Osteoblast (primary cell): ENCODE results near the gene ZEB2. TPM values are rescaled to one million over a fixed set of nuclear protein-coding genes. Genes with fewer than 3 reads are reported as not detected.

Source experiments
- DNase-seq: peaks from one replicate; pipeline ENCODE4 v3.0.0; 2011; ENCODE audit warnings: low spot score, mixed read lengths; ENCODE audit not compliant: insufficient read length; ENCODE audit errors: missing footprints
- H2AFZ ChIP-seq: 2 replicates; pipeline ENCODE4 v1.6.0; 2011; ENCODE audit warnings: mild to moderate bottlenecking, low read length
- H3K27ac ChIP-seq: 2 replicates; pipeline ENCODE4 v1.5.1; 2011; ENCODE audit warnings: mild to moderate bottlenecking, low read depth, low read length, moderate library complexity
- H3K27me3 ChIP-seq: 2 replicates; pipeline ENCODE4 v1.6.0; 2012; ENCODE audit warnings: mild to moderate bottlenecking, control low read depth, inconsistent platforms, low read length, moderate library complexity; ENCODE audit not compliant: insufficient read depth
- H3K36me3 ChIP-seq: 2 replicates; pipeline ENCODE4 v1.5.1; 2011; ENCODE audit warnings: mild to moderate bottlenecking, low read length, control low read depth, moderate library complexity; ENCODE audit not compliant: insufficient read depth
- H3K4me1 ChIP-seq: 2 replicates; pipeline ENCODE4 v1.5.1; 2011; ENCODE audit warnings: mild to moderate bottlenecking, low read length, control low read depth, moderate library complexity; ENCODE audit not compliant: insufficient read depth
- H3K4me2 ChIP-seq: 2 replicates; pipeline ENCODE4 v1.6.0; 2011; ENCODE audit warnings: mild to moderate bottlenecking, low read length; ENCODE audit not compliant: insufficient read depth
- H3K4me3 ChIP-seq: fragments of 200-600 bp; sonication (generic); 3 replicates; pipeline ENCODE4 v1.5.1; 2012; ENCODE audit warnings: mild to moderate bottlenecking, low read length, inconsistent platforms; ENCODE audit not compliant: insufficient read depth
- H3K79me2 ChIP-seq: 2 replicates; pipeline ENCODE4 v1.6.0; 2012; ENCODE audit warnings: mild to moderate bottlenecking, low read length, control low read depth, inconsistent platforms; ENCODE audit not compliant: insufficient read depth
- H3K9me3 ChIP-seq: 2 replicates; pipeline ENCODE4 v1.5.1; 2011; ENCODE audit warnings: low read depth, low read length, control low read depth
- H4K20me1 ChIP-seq: 2 replicates; pipeline ENCODE4 v1.6.0; 2012; ENCODE audit warnings: mild to moderate bottlenecking, low read length, control low read depth; ENCODE audit not compliant: insufficient read depth
- total RNA-seq: library from RNA; depleted of rRNA; stranded (reverse); fragments of >200 nt; gene quantifications from 2 replicates; pipeline ENCODE4 v1.2.3, GENCODE V29; 2012
- TF ChIP-seq, protein P1 (sequence below): IDR thresholded peaks from 2 replicates; pipeline ENCODE4 v1.5.1; 2011; ENCODE audit warnings: mild to moderate bottlenecking, low read depth, low read length, moderate library complexity; ENCODE audit errors: extremely low read depth

ZEB2 gene
- total RNA-seq, 1 donor, result 119 TPM

DNA sequence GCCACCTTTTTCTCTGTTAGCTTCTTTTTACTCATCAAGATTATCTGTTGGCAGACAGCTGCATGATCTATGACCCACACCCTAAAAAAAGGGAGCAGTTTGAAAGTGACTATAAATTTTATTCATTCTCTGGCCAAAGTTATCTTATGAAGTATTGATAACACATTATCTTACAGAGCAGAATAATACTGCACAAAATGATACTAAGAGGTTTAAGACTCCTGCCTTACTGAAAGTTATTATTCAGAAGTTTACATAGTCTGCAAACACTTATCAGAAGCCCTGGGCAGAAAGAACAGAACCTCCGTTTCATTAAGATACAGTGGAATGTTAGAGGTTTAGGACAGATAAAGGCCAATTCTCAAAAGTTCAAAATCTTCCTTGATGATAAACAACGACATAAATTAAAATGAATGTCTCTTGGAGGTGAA is 78.2 kb downstream of the ZEB2 start:
- H3K9me3 ChIP-seq, result no peaks in the 10 kb centered on the region
- H3K36me3 ChIP-seq, result peaks cover 7% of the 10 kb centered on the region
- no peaks in the 10 kb centered on the region for H4K20me1 ChIP-seq
- H2AFZ ChIP-seq, result no peak overlapping the region
- H3K4me1 ChIP-seq, result peaks cover 4% of the 10 kb centered on the region
- no peaks in the 10 kb centered on the region for H3K27me3 ChIP-seq
- no peak for DNase-seq
- TF ChIP-seq, protein P1, sequence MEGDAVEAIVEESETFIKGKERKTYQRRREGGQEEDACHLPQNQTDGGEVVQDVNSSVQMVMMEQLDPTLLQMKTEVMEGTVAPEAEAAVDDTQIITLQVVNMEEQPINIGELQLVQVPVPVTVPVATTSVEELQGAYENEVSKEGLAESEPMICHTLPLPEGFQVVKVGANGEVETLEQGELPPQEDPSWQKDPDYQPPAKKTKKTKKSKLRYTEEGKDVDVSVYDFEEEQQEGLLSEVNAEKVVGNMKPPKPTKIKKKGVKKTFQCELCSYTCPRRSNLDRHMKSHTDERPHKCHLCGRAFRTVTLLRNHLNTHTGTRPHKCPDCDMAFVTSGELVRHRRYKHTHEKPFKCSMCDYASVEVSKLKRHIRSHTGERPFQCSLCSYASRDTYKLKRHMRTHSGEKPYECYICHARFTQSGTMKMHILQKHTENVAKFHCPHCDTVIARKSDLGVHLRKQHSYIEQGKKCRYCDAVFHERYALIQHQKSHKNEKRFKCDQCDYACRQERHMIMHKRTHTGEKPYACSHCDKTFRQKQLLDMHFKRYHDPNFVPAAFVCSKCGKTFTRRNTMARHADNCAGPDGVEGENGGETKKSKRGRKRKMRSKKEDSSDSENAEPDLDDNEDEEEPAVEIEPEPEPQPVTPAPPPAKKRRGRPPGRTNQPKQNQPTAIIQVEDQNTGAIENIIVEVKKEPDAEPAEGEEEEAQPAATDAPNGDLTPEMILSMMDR, result no peak
- no peak overlapping the region for H3K4me2 ChIP-seq
- H3K79me2 ChIP-seq, result peaks cover 94% of the 10 kb centered on the region
- H3K27ac ChIP-seq, result no peak overlapping the region
- no peak overlapping the region for H3K4me3 ChIP-seq

DNA sequence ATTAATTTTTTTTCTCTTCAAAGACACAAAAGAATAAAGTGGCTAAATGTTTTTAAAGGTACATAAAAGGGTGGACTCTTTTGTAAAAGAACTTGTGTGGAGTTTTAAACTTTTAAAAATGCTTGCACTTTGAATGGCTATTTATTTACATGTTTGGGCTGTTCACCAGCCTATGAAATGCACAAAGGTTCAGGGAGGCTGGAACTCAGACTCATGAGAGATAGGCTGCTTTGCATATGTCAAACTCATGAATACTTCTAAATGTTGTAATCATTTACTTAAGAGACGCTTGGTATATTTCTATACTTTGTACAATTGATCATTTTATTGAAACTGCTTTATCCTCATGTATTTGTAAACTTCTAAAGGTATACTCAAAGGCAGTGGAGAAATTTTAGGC is 79.9 kb downstream of the ZEB2 start:
- Histone ChIP-seq H3K4me3 (no peak overlapping the region), H2AFZ (no peak overlapping the region), H3K4me2 (no peak overlapping the region), H3K4me1 (peaks cover 4% of the 10 kb centered on the region), H4K20me1 (peaks cover 3% of the 10 kb centered on the region), H3K27me3 (no peaks in the 10 kb centered on the region), H3K9me3 (no peaks in the 10 kb centered on the region), H3K27ac (no peak overlapping the region), H3K36me3 (peaks cover 9% of the 10 kb centered on the region), H3K79me2 (peaks cover 95% of the 10 kb centered on the region)
- TF ChIP-seq, protein P1, result no peak
- no peak for DNase-seq

DNA sequence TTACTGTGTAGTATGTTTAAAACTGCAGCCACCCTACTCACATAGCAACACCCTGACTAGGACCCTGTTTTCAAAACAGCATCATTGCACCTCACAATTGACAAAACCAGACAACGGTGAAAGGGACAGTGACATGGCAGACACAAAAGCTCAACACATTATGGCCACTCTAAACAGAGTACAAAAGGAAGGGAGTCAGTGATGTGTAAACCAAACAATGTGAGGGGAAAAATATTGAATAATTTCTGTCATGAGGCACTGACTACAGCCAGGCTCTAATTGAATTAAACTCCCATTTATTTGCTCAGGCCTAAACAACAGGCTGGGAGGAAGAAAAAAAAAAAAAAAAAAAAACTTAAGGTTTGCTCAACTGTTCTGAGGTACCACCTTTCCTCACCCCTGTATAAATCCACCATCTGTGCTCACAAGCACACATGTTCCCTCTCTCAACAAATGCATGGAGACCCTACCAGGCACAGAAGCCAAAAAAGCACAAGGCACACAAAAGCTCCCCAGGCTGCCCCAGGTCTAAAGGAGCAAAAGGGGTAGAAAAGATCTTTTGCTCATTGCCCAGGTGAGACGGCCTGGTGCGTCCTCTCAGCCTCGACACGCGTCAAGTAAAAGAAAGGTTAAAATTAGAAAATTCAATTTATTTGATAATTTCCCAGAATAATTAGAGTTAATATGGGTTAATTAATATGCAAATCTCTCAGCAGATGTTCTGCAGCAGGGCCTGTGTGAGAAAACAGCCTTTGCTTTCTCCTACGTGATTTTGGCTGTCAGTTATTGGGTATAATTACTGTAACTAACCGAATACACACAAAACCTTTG is 80.9 kb downstream of the ZEB2 start:
- H3K4me1 ChIP-seq, result no peaks in the 10 kb centered on the region
- TF ChIP-seq, protein P1, result no peak

DNA sequence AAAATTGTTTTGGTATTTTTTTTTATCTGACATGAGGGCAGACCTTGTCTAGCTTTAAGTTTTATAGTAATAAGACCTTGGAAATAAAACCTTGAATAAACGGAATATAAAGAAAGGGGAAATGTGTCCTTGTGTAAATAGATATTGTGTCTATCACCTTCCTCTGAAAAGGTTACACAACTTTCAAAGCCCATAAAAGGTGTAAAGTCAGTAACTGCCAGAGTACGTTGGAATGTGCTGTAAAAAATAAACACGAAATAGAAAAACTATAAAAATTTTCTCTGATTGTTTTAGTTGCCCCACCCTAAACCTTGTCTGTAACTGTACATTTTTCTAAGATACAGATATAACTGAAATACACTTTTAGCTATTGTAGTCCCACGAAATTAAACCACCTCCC is 82.3 kb downstream of the ZEB2 start:
- DNase-seq, result peak; percentile 10
- Histone ChIP-seq H3K4me3 (no peak overlapping the region), H3K9me3 (no peaks in the 10 kb centered on the region), H3K36me3 (peaks cover 14% of the 10 kb centered on the region), H3K27me3 (no peaks in the 10 kb centered on the region), H4K20me1 (peaks cover 13% of the 10 kb centered on the region), H3K4me2 (no peak overlapping the region), H3K27ac (no peak overlapping the region), H3K4me1 (peaks cover under 1% of the 10 kb centered on the region), H3K79me2 (peaks cover 96% of the 10 kb centered on the region), H2AFZ (no peak overlapping the region)
- TF ChIP-seq, protein P1, result no peak

More for the DNA sequence above, 80.9 kb downstream of the ZEB2 start:
- H3K9me3 ChIP-seq, result no peaks in the 10 kb centered on the region
- peaks cover 14% of the 10 kb centered on the region for H3K36me3 ChIP-seq
- DNase-seq, result no peak
- H2AFZ ChIP-seq, result no peak overlapping the region
- no peak overlapping the region for H3K4me3 ChIP-seq
- no peak overlapping the region for H3K4me2 ChIP-seq
- H3K79me2 ChIP-seq, result peaks cover 95% of the 10 kb centered on the region
- no peak overlapping the region for H3K27ac ChIP-seq
- H3K27me3 ChIP-seq, result no peaks in the 10 kb centered on the region
- H4K20me1 ChIP-seq, result peaks cover 11% of the 10 kb centered on the region
